Ovary (tissue), 3 donors: ENCODE data around the gene C15orf39.

ENCODE experiments used
- CTCF ChIP-seq, 3 donors: fragments of 450-650 bp in 2 of 3; fragments of 200-600 bp in 1 of 3; IDR thresholded peaks; one replicate each; pipeline versions ENCODE4 v1.5.1 to v1.8.0; 2016 to 2022; ENCODE audit warnings: antibody characterized with exemption in 3 of 3, mild to moderate bottlenecking in 1 of 3
- EP300 ChIP-seq: sonication (generic); formaldehyde crosslinking; IDR thresholded peaks from one replicate; pipeline ENCODE4 v1.6.1; 2017; ENCODE audit warnings: antibody characterized with exemption
- POLR2A ChIP-seq: fragments of 450-650 bp; IDR thresholded peaks from one replicate; pipeline ENCODE4 v1.6.1; 2017; ENCODE audit warnings: antibody characterized with exemption, mild to moderate bottlenecking, moderate library complexity
- donor health status: DM: no; HTN: no; CAD: no.

DNA sequence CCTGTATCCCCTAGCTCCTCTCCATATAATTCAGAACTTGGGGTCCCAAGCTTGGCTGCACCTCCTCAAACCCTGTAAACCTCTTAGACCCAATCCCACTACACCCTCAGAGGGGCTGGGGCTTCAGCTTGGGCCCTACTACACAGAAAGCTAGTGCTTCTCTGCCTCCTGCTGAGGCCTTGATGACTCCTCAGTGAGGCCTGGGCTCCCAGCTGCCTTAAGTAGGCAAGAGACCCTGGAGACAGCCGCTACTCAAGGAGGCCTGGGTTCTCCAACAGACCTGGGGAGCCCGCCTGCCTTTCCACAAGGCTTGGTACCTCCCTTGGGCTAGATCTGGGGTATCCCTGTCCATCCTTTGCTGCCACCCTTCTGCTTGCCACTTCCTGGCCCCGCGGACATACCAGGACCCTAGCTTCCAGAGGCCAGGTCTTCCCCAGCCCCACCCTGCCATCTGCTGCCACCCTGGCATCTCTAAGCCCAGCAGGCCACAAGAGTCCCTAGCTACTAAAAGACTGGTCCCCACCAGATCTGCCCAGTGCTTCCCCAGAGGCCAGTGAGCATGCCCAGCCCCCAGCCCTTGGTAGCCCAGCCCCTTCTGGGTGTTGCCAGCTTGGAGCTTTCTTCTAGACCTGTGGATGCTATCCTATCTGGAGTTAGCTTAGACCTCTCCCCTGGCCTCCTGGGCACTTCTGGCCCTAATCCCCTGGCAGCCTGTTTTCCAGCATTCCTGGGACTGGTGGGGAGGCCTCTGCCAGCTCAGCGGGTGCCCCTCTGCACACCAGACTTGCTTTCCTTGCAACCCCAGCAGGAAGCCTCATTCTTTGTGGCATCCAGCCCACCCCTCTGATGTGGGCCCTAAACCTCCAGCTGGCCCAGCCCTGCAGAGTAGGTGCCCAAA lies 13.7 kb downstream of the C15orf39 start:
- TF ChIP-seq CTCF (IDR thresholded peaks at IDR 0.05): no peak
- no peak for TF ChIP-seq POLR2A
- no peak for TF ChIP-seq EP300
